Activated B cell treated with CpG ODN at 0.5 μM for 24 hours (primary cell): ENCODE results near the gene KLF1. TPM values are rescaled to one million over a fixed set of nuclear protein-coding genes. Genes with fewer than 3 reads are reported as not detected.

ENCODE experiments used
- ATAC-seq: fragments of 200-7000 bp; cut with Tn5 transposase; one replicate; pipeline ENCODE4 v1.10.0; 2021; ENCODE audit warnings: low read depth, mild to moderate bottlenecking, moderate library complexity
- CTCF ChIA-PET: fragments of 350-600 bp; sonication (Branson Sonifier 250); formaldehyde crosslinking; loops from one replicate; lab custom pipeline; 2021; ENCODE audit warnings: antibody characterized with exemption; lab: Charles Lee
- POLR2A ChIA-PET: fragments of 350-600 bp; sonication (Branson Sonifier 250); formaldehyde crosslinking; loops from one replicate; lab custom pipeline; 2021; ENCODE audit warnings: antibody characterized with exemption; lab: Charles Lee
- DNase-seq: peaks from one replicate; pipeline ENCODE4 v3.0.0; 2022
- H3K27ac Mint-ChIP-seq: one replicate; pipeline ENCODE4 v1.8.0; 2020; ENCODE audit warnings: mixed read lengths
- H3K27me3 Mint-ChIP-seq: one replicate; pipeline ENCODE4 v1.8.0; 2021; ENCODE audit warnings: mixed read lengths
- H3K36me3 Mint-ChIP-seq: one replicate; pipeline ENCODE4 v1.8.0; 2021; ENCODE audit warnings: low read depth, mixed read lengths
- H3K4me1 Mint-ChIP-seq: one replicate; pipeline ENCODE4 v1.8.0; 2021; ENCODE audit warnings: mixed read lengths
- H3K4me3 Mint-ChIP-seq: one replicate; pipeline ENCODE4 v1.8.0; 2020; ENCODE audit warnings: mild to moderate bottlenecking, mixed read lengths
- H3K9me3 Mint-ChIP-seq: one replicate; pipeline ENCODE4 v1.8.0; 2020; ENCODE audit warnings: mixed read lengths
- intact Hi-C: fragments of 100-400 bp; cut with micrococcal nuclease; formaldehyde crosslinking; loops from one replicate; pipeline ENCODE4 v1.15.1; 2024
- total RNA-seq: library from RNA; stranded (reverse); gene quantifications from 2 replicates; pipeline ENCODE4 v1.2.3, GENCODE V29; 2022
- TF ChIP-seq, protein P1 (sequence below): fragments of 200-600 bp; IDR thresholded peaks from one replicate; pipeline ENCODE4 v1.8.0; 2022; ENCODE audit warnings: antibody characterized with exemption, mild to moderate bottlenecking

KLF1 gene
- total RNA-seq, 1 donor from 2014 or later: not detected

DNA sequence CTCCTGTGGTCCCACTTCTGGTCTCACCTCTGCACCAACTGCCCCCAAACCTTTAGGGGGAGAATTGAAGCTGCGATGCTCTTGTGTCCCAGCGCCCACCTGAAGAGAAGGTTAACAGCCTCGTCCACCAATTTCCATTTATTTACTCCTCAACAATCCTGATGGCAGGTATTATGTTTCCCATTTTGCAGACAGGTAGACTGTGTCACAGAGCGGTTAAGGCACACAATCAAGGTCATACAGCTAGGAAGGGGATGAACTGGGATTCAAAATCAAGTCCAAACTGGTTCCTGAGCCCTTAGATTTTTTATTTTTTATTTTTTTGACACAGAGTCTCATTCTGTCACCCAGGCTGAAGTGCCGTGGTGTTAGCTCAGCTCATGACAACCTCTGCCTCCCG, 11.9 kb downstream of the KLF1 start:
- DNase-seq (no peak), ATAC-seq (no peak)
- H3K9me3 Mint-ChIP-seq: no peaks in the 10 kb centered on the region
- ChIA-PET CTCF (no interaction called here), POLR2A (no interaction called here)
- H3K27me3 Mint-ChIP-seq: no peaks in the 10 kb centered on the region
- H3K4me3 Mint-ChIP-seq: no peak overlapping the region
- intact Hi-C loops: no loop called here
- TF ChIP-seq, protein P1, sequence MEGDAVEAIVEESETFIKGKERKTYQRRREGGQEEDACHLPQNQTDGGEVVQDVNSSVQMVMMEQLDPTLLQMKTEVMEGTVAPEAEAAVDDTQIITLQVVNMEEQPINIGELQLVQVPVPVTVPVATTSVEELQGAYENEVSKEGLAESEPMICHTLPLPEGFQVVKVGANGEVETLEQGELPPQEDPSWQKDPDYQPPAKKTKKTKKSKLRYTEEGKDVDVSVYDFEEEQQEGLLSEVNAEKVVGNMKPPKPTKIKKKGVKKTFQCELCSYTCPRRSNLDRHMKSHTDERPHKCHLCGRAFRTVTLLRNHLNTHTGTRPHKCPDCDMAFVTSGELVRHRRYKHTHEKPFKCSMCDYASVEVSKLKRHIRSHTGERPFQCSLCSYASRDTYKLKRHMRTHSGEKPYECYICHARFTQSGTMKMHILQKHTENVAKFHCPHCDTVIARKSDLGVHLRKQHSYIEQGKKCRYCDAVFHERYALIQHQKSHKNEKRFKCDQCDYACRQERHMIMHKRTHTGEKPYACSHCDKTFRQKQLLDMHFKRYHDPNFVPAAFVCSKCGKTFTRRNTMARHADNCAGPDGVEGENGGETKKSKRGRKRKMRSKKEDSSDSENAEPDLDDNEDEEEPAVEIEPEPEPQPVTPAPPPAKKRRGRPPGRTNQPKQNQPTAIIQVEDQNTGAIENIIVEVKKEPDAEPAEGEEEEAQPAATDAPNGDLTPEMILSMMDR: no peak
- H3K27ac Mint-ChIP-seq: no peak overlapping the region
- peaks cover 52% of the 10 kb centered on the region for H3K36me3 Mint-ChIP-seq
- H3K4me1 Mint-ChIP-seq: peaks cover 1% of the 10 kb centered on the region

DNA sequence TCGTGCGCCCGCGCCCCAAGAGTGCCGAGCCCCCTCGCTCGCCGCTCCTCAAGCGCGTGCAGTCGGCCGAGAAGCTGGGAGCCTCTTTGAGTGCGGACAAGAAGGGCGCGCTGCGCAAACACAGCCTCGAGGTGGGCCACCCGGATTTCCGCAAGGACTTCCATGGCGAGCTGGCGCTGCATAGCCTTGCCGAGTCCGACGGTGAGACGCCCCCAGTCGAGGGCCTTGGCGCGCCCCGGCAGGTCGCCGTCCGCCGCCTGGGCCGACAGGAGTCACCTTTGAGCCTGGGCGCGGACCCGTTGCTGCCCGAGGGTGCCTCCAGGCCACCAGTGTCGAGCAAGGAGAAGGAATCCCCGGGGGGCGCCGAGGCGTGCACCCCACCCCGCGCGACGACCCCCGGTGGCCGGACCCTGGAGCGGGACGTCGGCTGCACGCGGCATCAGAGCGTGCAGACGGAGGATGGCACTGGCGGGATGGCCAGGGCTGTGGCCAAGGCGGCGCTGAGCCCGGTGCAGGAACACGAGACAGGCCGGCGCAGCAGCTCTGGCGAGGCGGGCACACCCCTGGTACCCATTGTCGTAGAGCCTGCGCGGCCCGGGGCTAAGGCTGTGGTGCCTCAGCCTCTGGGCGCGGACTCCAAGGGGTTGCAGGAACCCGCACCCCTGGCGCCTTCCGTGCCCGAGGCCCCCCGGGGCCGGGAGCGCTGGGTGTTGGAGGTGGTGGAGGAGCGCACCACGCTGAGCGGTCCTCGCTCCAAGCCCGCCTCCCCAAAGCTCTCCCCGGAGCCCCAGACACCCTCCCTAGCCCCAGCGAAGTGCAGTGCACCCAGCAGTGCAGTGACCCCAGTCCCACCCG, 12.9 kb downstream of the KLF1 start:
- CTCF ChIA-PET: no interaction called here
- no peak overlapping the region for H3K27ac Mint-ChIP-seq
- peaks cover 52% of the 10 kb centered on the region for H3K36me3 Mint-ChIP-seq
- H3K27me3 Mint-ChIP-seq: no peaks in the 10 kb centered on the region
- no peak overlapping the region for H3K4me3 Mint-ChIP-seq
- no peaks in the 10 kb centered on the region for H3K9me3 Mint-ChIP-seq
- no peaks in the 10 kb centered on the region for H3K4me1 Mint-ChIP-seq
- intact Hi-C loops: no loop called here
- ATAC-seq: no peak
- no peak for DNase-seq
- POLR2A ChIA-PET: interaction anchor here (0.9 to 1.4 kb wide), 3 partner anchors 9 to 68 kb away, joined by 3 to 8 read pairs (median 3); partner anchors contain the start of genes CALR and RNASEH2A
- TF ChIP-seq, protein P1: no peak

GRCh38 chr19:12872941-12873890, 13.8 kb downstream of the KLF1 start:
- no peak for DNase-seq
- Mint-ChIP-seq H3K36me3 (peaks cover 47% of the 10 kb centered on the region), H3K4me3 (peak overlapping the region; percentile 52), H3K9me3 (no peaks in the 10 kb centered on the region), H3K27me3 (no peaks in the 10 kb centered on the region), H3K27ac (peak overlapping the region; percentile 12), H3K4me1 (peaks cover 1% of the 10 kb centered on the region)
- ChIA-PET POLR2A (interaction anchor here (0.5 to 1.4 kb wide), 8 partner anchors 8 to 802 kb away, joined by 3 to 8 read pairs (median 3); partner anchors contain the start of genes CALR, DNASE2 and RNASEH2A), CTCF (interaction anchor here (0.6 to 0.7 kb wide), 3 partner anchors 91 to 96 kb away, joined by 3 read pairs; no protein-coding TSS in a partner anchor)
- ATAC-seq: peak; percentile 72
- intact Hi-C loops: no loop called here
- TF ChIP-seq, protein P1: no peak

DNA sequence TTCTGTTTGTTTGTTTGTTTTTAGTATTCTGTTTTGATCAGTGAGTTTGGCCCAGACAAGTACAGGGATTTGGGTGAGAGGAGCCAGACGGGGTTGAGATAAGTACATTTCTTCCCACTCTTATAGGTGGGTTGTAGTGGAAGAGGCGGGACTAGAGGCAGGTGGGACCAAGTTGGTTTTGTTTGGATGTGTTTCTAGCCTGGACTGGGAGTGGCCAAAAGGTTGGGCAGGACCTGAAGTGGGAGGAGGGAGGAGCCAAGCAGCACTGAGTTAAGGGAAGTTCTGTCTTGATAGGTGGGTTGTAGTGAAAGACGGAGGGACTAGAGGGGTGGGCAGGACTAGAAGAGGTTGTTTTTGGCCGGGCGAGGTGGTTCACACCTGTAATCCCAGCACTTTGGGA, 14.7 kb downstream of the KLF1 start:
- TF ChIP-seq, protein P1: no peak

More for the DNA sequence above, 14.7 kb downstream of the KLF1 start:
- ATAC-seq (no peak), DNase-seq (no peak)
- peaks cover 42% of the 10 kb centered on the region for H3K36me3 Mint-ChIP-seq
- no peak overlapping the region for H3K27ac Mint-ChIP-seq
- ChIA-PET POLR2A (interaction anchor here (0.6 to 1.4 kb wide), 4 partner anchors 11 to 1303 kb away, joined by 3 to 7 read pairs (median 3); no protein-coding TSS in a partner anchor), CTCF (interaction anchor here (0.7 kb wide), 1 partner anchor 95 kb away, joined by 3 read pairs; no protein-coding TSS in a partner anchor)
- peaks cover 5% of the 10 kb centered on the region for H3K4me1 Mint-ChIP-seq
- no peak overlapping the region for H3K4me3 Mint-ChIP-seq
- no peaks in the 10 kb centered on the region for H3K27me3 Mint-ChIP-seq
- no peaks in the 10 kb centered on the region for H3K9me3 Mint-ChIP-seq
- intact Hi-C loops: no loop called here
